ENCODE measurements around the gene ITGAX.
A peak's percentile ranks its signal among the peaks of the same experiment; 100 is the strongest.
"Not testable (repeated sequence)": the region's sequence is repeated elsewhere in the genome, so short reads cannot be mapped to it uniquely, and the experiment has no call there.

ITGAX gene

GRCh38 chr16:31412750-31413149, 57.8 kb downstream of the ITGAX start:
- DNase-seq, result no peak

GRCh38 chr16:31413381-31413780, 58.4 kb downstream of the ITGAX start:
- no peak for DNase-seq

- DNase-seq, result no peak
Measured at GRCh38 chr16:31413943-31414342, 59.0 kb downstream of the ITGAX start.

DNA sequence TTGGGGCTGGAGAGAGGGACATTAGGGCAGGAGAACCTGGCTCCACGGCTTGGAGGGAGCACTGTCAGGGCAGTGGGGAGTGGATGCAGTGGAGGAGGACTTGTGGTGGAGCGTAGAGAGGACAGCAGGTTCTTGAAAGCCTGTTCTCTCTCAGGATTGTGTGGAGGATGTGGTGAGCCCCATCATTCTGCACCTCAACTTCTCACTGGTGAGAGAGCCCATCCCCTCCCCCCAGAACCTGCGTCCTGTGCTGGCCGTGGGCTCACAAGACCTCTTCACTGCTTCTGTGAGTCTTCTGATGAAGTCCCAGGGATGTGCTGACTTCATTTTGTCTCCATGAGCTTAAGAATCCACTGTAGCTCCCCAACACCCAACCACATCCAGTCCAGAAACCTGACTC, 59.7 kb downstream of the ITGAX start:
- peak; percentile 32 for DNase-seq

- no peak for DNase-seq
Measured at GRCh38 chr16:31416371-31416770, 61.4 kb downstream of the ITGAX start.

DNA sequence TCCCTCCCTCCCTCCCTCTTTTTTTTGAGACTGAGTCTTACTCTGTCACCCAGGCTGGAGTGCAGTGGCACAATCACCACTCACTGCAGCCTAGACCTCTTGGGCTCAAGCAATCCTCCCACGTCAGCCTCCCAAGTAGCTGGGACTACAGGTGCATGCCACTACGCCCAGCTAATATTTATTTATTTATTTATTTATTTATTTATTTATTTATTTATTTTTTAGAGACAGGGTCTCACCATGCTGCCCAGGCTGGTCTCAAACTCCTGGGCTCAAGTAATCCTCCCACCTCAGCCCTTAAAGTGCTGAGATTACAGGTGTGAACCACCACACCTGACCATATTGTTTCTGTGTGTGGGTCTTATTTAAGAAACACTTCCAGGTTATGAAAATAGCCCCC, 62.1 kb downstream of the ITGAX start:
- DNase-seq, result not testable (repeated sequence)

DNA sequence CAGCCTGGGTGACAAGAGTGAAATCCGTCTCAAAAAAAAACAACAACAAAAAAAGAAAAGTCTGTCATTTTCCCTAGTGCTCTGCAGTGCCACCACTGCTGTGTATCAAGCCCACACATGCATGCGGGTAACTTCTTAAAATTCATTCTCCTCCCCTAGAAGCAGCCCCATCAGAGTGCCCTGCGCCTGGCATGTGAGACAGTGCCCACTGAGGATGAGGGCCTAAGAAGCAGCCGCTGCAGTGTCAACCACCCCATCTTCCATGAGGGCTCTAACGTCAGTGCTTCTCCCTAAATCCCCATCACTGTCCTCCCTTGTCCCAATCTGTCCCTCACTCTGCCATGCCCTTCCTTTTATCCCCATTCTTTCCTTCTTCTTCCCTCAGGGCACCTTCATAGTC, 62.9 kb downstream of the ITGAX start:
- no peak for DNase-seq

DNA sequence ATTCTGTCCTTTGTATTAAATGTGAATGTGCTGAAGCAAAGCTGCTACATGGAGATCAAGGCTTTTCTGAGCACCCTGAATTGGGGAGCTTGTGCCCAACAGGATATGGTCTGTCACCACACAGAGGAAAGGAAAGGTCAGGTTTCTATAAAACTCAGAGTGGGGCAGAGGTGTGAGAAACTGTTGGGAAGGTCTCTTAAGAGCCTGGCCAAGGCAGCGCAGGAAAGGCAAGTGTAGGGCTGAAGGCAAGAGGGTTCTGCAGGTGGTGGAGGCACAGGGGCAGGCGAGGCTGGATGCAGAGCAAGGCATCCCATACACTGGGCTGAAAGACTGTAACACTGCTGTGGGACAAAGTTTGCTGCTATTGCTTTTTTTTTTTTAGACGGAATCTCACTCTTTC, 65.1 kb downstream of the ITGAX start:
- DNase-seq, result no peak

- DNase-seq, result peak; percentile 47
Measured at GRCh38 chr16:31421587-31421986, 66.6 kb downstream of the ITGAX start.

DNA sequence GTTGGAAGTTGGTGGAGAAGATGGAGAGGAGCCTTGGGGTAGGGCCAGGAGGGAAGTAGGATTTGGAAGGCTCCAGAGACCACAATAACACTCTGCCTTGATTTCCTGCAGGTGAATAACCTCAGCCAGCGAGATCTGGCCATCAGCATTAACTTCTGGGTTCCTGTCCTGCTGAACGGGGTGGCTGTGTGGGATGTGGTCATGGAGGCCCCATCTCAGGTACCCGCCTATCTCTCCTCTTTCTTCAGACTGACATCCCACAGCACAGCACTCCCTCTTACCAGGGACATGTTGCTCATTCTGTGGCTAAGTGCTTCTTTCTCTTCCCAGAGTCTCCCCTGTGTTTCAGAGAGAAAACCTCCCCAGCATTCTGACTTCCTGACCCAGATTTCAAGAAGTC, 68.3 kb downstream of the ITGAX start:
- no peak for DNase-seq

DNA sequence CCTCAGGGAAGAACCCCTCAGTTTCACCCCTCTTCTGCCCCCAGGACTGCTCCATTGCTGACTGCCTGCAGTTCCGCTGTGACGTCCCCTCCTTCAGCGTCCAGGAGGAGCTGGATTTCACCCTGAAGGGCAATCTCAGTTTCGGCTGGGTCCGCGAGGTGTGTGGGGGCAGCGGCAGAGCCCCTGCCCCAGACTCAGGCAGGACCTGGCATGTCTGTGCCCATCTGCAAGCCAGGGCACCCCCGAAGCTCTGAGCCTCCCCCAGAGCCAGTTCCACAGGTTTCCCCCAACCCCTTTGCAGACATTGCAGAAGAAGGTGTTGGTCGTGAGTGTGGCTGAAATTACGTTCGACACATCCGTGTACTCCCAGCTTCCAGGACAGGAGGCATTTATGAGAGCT, 68.8 kb downstream of the ITGAX start:
- DNase-seq, result no peak

DNA sequence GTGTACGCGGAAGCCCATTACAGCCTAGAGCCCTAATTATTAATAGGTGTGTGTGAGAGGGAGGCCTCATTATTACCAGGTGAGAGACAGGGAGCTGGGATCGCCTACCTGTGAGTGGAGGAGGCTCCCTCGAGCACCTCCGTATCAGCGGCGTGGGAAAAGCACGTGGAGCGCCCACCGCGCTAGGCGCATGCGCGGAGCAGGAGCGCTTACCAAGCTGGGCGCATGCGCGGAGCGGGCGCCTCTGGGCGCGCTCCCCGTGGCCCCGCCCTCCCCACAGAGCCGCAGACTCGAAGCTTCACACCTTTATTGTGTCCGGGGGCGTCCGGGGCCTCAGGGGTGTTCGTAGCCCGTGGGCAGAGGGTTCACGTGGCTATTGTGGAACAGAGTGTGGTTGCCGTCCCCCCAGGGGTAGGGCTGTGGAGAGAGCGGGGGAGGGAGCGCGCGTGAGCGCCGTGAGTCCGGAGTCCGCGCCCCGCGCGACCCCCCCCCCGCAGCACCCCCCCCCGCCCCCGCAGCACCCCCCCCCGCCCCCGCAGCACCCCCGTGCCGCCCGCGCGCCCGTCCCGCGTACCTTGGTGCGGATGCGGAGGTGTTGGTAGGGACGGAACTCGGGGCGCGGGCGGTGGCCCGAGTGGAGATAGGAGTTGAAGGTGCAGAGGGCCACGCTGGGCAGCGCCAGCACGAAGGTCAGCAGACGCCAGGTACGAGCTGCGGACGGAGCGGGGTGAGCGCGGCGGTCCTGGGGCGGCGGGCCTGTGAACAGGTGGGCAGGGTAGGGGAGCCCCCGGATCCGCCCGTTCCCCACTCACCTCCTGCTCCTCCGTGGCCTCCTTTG, 72.7 kb downstream of the ITGAX start:
- peak; percentile 77 for DNase-seq

GRCh38 chr16:31428279-31428597, 73.3 kb downstream of the ITGAX start, which contains the start of gene COX6A2:
COX6A2 (minus strand) TSS chr16:31428360; CDS start chr16:31428325, 35 bp downstream.
- no peak for DNase-seq

GRCh38 chr16:31428638-31429247, 73.8 kb downstream of the ITGAX start:
- no peak for DNase-seq

DNA sequence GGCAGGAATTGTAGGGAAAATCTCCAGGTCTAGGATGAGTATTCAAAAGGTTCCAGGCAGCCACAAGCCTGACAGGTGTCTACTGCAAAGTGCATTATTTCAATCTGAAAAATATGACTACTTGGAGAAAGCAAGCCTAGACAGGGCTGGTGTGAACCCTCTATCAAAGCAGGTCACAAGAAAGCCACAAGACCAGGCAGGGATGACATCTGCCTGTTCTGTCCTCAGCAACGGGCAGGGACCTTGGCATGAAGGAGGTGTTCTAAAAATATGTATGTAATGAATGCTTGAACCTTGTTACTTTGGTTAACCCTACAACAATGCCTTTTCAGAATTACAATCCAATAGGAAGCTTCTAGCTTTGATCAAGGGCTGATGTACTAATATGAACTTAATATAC, 74.3 kb downstream of the ITGAX start:
- DNase-seq, result no peak

GRCh38 chr16:31429796-31430195, 74.8 kb downstream of the ITGAX start:
- no peak for DNase-seq

DNA sequence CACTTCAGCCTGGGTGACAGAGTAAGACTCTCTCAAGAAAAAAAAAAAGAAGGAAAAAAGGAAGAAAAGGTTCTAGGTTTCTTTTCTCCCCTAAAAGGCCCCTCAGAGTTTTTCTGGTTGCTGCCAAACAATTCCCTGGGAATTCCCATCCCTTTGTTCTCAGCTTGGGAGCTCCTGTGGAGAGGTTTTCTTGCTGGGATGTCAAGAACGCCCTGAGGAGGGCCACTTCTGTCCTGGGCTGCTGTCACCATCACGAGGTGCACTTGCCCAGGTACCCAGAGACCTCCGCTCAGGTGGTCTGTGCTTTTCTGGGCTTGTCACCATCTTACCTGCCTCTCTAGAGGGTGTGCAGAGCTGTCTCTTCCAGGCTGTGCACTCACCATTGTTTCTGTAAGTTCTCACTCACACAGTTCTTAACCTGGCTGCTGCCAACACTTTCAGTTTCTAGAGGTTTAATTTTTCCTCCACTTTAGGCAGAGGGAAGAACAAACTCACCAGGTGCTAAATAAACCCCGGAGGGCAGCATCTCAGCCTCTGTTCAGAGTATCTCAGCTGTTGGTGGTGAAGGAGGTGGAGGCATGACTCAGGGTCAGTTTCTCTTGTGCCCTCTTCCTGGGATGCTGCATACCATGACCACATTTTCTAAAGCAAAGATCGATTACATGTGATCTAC, 75.5 kb downstream of the ITGAX start:
- no peak for DNase-seq
